ENCODE results near the gene TSPAN18. TPM values are rescaled to one million over a fixed set of nuclear protein-coding genes. Genes with fewer than 3 reads are reported as not detected.

TSPAN18 gene
- total RNA-seq, 1 experiment from 2014 or later: 21.3 TPM

DNA sequence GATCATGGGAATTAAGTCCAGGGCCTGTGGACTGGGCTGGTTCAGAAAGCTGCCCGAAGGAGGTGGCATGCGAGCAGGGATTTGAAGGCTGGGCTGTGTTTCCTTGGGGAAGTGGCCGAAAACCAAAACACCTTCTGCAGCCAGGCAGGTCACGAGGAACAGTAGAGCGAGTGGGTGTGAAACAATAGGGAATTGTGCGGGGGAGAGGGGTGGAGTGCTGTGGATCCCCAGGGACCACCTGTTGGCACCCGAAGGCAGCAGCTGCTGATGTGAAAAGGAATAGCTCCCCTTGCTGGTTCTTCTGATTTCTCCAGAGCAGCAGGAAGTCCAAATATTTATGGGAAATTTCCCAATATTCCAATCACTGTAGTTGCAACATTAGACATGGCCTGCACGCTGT, 199.3 kb downstream of the TSPAN18 start:
- intact Hi-C loops (cut with micrococcal nuclease; ENCODE audit: unreplicated experiment) (no loop called here), in situ Hi-C loops (cut with HindIII; ENCODE audit: low pct_unique_long_range_greater_than_20kb, low sequenced_read_pairs) (no loop called here)

DNA sequence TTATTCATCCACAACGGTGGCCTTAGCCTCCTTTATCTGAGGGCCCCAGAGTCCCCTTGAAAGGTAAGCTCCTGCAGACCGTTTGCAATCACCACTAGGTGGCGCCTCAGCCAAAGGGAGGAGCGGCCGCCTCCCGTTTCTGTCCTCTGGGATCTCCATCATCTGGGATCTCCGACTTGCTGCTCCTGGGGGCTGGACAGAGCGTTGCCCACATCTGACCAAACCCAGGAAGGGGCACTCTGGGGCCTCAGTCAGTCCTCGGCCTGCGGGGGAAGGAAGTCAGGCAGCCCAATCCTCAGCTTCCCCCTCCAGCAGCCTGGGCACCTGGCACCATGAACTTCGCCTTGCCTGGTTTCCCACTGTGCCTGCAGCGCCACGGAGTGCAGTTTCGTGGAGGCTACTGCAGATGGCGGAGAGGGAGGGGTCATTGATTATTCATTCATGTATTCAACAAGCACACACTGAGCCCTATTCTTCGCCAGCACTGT, 200.5 kb downstream of the TSPAN18 start:
- ATAC-seq: peak; percentile 88
- CTCF ChIA-PET: interaction anchor here (0.5 to 8.2 kb wide), 9 partner anchors 9 to 288 kb away, joined by 3 to 115 read pairs (median 3); no protein-coding TSS in a partner anchor
- Histone ChIP-seq H3K27ac (ENCODE audit: low read length) (no peak overlapping the region), H3K9me3 (ENCODE audit: control insufficient read depth, insufficient read depth, low read depth, low read length) (no peaks in the 10 kb centered on the region), H3K4me3 (ENCODE audit: low read depth in 2 of 2, low read length in 2 of 2) (peak overlapping the region in 1 of 2 experiments; percentile 20; a peak in 2 of 4 replicates), H3K36me3 (ENCODE audit: control insufficient read depth, insufficient read depth, low read length) (no peaks in the 10 kb centered on the region), H3K4me1 (ENCODE audit: control insufficient read depth, insufficient read depth, low read length) (peaks cover 17% of the 10 kb centered on the region), H3K27me3 (ENCODE audit: control insufficient read depth, insufficient read depth, low read length) (no peaks in the 10 kb centered on the region)
- intact Hi-C loops (cut with micrococcal nuclease; ENCODE audit: unreplicated experiment): loop anchor here (1.0 kb wide), 1 partner anchor 178 kb away; no protein-coding TSS in a partner anchor
- in situ Hi-C loops (cut with HindIII; ENCODE audit: low pct_unique_long_range_greater_than_20kb, low sequenced_read_pairs): no loop called here
- DNase-seq (ENCODE audit: low read depth, low spot score): peak; percentile 27
- POLR2A ChIA-PET: no interaction called here
- no TSS peak for BruUV-seq (replicated peaks)
- no peak for TF ChIP-seq TCF7L2 (IDR thresholded peaks at IDR 0.05; ENCODE audit: low read depth, low read length)
- TF ChIP-seq, protein P1, sequence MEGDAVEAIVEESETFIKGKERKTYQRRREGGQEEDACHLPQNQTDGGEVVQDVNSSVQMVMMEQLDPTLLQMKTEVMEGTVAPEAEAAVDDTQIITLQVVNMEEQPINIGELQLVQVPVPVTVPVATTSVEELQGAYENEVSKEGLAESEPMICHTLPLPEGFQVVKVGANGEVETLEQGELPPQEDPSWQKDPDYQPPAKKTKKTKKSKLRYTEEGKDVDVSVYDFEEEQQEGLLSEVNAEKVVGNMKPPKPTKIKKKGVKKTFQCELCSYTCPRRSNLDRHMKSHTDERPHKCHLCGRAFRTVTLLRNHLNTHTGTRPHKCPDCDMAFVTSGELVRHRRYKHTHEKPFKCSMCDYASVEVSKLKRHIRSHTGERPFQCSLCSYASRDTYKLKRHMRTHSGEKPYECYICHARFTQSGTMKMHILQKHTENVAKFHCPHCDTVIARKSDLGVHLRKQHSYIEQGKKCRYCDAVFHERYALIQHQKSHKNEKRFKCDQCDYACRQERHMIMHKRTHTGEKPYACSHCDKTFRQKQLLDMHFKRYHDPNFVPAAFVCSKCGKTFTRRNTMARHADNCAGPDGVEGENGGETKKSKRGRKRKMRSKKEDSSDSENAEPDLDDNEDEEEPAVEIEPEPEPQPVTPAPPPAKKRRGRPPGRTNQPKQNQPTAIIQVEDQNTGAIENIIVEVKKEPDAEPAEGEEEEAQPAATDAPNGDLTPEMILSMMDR (IDR thresholded peaks at IDR 0.05): peak; percentile 96

More for the DNA sequence above, 199.3 kb downstream of the TSPAN18 start:
- no peaks in the 10 kb centered on the region for H3K9me3 ChIP-seq (ENCODE audit: control insufficient read depth, insufficient read depth, low read depth, low read length)
- no peak for DNase-seq (ENCODE audit: low read depth, low spot score)
- no TSS peak for BruUV-seq (replicated peaks)
- no peak for TF ChIP-seq TCF7L2 (IDR thresholded peaks at IDR 0.05; ENCODE audit: low read depth, low read length)
- no peak for TF ChIP-seq SIN3A (IDR thresholded peaks at IDR 0.05; ENCODE audit: borderline replicate concordance, insufficient read depth, low read depth, low read length)
- no peak for TF ChIP-seq POLR2AphosphoS5 (IDR thresholded peaks at IDR 0.05; ENCODE audit: low read depth, low read length)
- TF ChIP-seq, protein P1 (IDR thresholded peaks at IDR 0.05): no peak
- TF ChIP-seq, protein P2, sequence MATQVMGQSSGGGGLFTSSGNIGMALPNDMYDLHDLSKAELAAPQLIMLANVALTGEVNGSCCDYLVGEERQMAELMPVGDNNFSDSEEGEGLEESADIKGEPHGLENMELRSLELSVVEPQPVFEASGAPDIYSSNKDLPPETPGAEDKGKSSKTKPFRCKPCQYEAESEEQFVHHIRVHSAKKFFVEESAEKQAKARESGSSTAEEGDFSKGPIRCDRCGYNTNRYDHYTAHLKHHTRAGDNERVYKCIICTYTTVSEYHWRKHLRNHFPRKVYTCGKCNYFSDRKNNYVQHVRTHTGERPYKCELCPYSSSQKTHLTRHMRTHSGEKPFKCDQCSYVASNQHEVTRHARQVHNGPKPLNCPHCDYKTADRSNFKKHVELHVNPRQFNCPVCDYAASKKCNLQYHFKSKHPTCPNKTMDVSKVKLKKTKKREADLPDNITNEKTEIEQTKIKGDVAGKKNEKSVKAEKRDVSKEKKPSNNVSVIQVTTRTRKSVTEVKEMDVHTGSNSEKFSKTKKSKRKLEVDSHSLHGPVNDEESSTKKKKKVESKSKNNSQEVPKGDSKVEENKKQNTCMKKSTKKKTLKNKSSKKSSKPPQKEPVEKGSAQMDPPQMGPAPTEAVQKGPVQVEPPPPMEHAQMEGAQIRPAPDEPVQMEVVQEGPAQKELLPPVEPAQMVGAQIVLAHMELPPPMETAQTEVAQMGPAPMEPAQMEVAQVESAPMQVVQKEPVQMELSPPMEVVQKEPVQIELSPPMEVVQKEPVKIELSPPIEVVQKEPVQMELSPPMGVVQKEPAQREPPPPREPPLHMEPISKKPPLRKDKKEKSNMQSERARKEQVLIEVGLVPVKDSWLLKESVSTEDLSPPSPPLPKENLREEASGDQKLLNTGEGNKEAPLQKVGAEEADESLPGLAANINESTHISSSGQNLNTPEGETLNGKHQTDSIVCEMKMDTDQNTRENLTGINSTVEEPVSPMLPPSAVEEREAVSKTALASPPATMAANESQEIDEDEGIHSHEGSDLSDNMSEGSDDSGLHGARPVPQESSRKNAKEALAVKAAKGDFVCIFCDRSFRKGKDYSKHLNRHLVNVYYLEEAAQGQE (IDR thresholded peaks at IDR 0.05; ENCODE audit: insufficient read depth in 1 of 2, low read depth in 2 of 2, low read length in 1 of 2): no peak
- H3K27me3 ChIP-seq (ENCODE audit: control insufficient read depth, insufficient read depth, low read length): no peaks in the 10 kb centered on the region
- H3K36me3 ChIP-seq (ENCODE audit: control insufficient read depth, insufficient read depth, low read length): no peaks in the 10 kb centered on the region
- no peak overlapping the region for H3K27ac ChIP-seq (ENCODE audit: low read length)
- ChIA-PET CTCF (interaction anchor here (2.9 to 8.2 kb wide), 2 partner anchors 10 to 178 kb away, joined by 25 to 115 read pairs; no protein-coding TSS in a partner anchor), POLR2A (no interaction called here)
- H3K4me1 ChIP-seq (ENCODE audit: control insufficient read depth, insufficient read depth, low read length): peaks cover 6% of the 10 kb centered on the region
- H3K4me3 ChIP-seq (ENCODE audit: low read depth in 2 of 2, low read length in 2 of 2): no peak overlapping the region
- no peak for ATAC-seq

All from Panc1 (cell line).